Motor neuron (in vitro differentiated cells): ENCODE results near the gene KRTAP22-1. TPM values are rescaled to one million over a fixed set of nuclear protein-coding genes. Genes with fewer than 3 reads are reported as not detected.

Experiments used
- ATAC-seq, 8 experiments: fragments of 200-7000 bp; cut with Tn5 transposase; replicated peaks in 6 of 8; 2 replicates each; pipeline ENCODE4 v1.8.0; 2021; ENCODE audit warnings: mild to moderate bottlenecking in 8 of 8, moderate library complexity in 8 of 8
- H3K27ac ChIP-seq, 2 donors: fragments of 250-450 bp; sonication (Bioruptor Pico); 2 replicates each; pipeline ENCODE4 v1.9.0; 2021; ENCODE audit warnings: antibody characterized with exemption in 2 of 2, mild to moderate bottlenecking in 2 of 2, moderate library complexity in 1 of 2
- H3K4me1 ChIP-seq, 2 donors: fragments of 250-450 bp; sonication (Bioruptor Pico); replicated peaks in 1 of 2; 2 replicates each; pipeline ENCODE4 v1.6.1; 2021; ENCODE audit warnings: antibody characterized with exemption in 2 of 2, mild to moderate bottlenecking in 2 of 2, moderate library complexity in 1 of 2
- H3K4me3 ChIP-seq, 5 donors: fragments of 250-450 bp; sonication (Bioruptor Pico); 2 replicates each; pipeline ENCODE4 v1.9.0; 2021; ENCODE audit warnings: antibody characterized with exemption in 5 of 5, mild to moderate bottlenecking in 5 of 5, moderate library complexity in 4 of 5
- WGBS, 10 experiments: fragments of 450-650 bp; shearing (Covaris generic); methylation state at CpG; one replicate each; pipeline ENCODE4 v1.0.0; 2022; 5-methylcytosine and 5-hydroxymethylcytosine counted together
- in situ Hi-C, 9 experiments: fragments of 400-800 bp; cut with MboI; loops; one replicate each; pipeline ENCODE4 v1.15.0; 2021; ENCODE audit warnings: low sequenced_read_pairs in 9 of 9, low pct_unique_long_range_greater_than_20kb in 2 of 9; ENCODE audit not compliant: unreplicated experiment in 9 of 9
- total RNA-seq, 8 experiments: library from RNA; unstranded; fragments of 300-600 nt; gene quantifications; 2 replicates each; pipeline versions ENCODE4 v1.2.3 to v1.2.4, GENCODE V29; 2022

KRTAP22-1 gene
- total RNA-seq, 8 experiments from 2014 or later, result not detected

DNA sequence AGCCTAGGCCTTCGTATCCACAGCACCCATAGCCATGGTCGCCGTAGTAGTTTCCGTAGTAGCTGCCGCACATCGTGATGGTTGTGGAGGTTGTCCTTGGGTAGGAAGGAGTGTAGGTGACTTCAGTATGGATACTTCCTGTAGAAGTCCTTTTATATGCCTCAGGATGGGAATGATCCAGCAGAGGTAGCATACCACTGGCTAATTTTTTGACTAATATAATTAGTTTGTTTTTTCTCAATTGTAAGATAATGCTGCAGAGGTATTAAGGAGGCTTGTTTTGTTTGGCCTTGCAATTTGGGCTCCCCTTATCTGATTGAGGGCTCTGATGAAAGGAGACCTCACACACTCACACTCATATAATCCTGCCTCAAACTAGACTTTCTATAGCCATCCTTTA, 2.1 kb upstream of the KRTAP22-1 start, which contains the start of gene KRTAP6-2:
KRTAP6-2 (minus strand) TSS at position 101 of the 400 bp plus-strand sequence; CDS start at position 73, 28 bp downstream.
- no peak within 1 kb of the TSS for H3K4me3 ChIP-seq
- no peak within 1 kb of the TSS for H3K27ac ChIP-seq
- H3K4me1 ChIP-seq, result no peaks in the 10 kb centered on the region
- ATAC-seq, result no peak
- 17 to 100% (median 83%) methylated on average over 1 to 6 of the region's 6 CpGs; no CpG with 5 or more reads in 4 of the 10 experiments for WGBS, 10 experiments
- in situ Hi-C loops, result no loop called here

- 0 to 100% (median 68%) methylated on average over 1 to 2 of the region's 2 CpGs; no CpG with 5 or more reads in 4 of the 10 experiments for whole genome bisulfite sequencing, 10 experiments
- in situ Hi-C loops, result no loop called here
- no peak overlapping the region for H3K27ac ChIP-seq
- H3K4me3 ChIP-seq, result no peak overlapping the region
- ATAC-seq, result no peak
- H3K4me1 ChIP-seq, result no peaks in the 10 kb centered on the region
These were observed 5.1 kb downstream of the KRTAP22-1 start for GRCh38 chr21:30605968-30606367.

GRCh38 chr21:30612132-30612531, 11.2 kb downstream of the KRTAP22-1 start:
- in situ Hi-C loops, result no loop called here
- Histone ChIP-seq H3K4me1 (no peaks in the 10 kb centered on the region), H3K4me3 (no peak overlapping the region), H3K27ac (no peak overlapping the region)
- 0 to 100% (median 82%) methylated on average over 1 to 2 of the region's 2 CpGs for WGBS, 10 experiments
- ATAC-seq, result no peak

DNA sequence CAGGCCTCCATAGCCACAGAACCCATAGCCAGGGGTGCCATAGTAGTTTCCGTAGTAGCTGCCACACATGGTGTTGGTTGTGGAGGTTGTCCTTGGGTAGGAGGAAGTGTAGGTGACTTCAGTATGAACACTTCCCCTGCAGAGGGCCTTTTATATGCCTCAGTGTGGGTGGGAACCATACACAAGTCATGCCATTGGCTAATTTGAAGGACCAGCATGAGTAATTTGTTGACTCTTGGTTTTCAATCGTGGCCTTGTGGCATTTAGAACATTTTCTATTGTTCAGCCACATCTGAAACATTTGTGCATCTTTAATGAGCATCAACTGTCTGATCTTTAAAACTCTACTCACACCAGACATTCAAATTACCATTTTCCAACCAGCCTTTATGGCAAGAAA, 12.9 kb downstream of the KRTAP22-1 start, which contains the start of gene KRTAP6-1:
KRTAP6-1 (minus strand) TSS at position 95 of the 400 bp plus-strand sequence; CDS start at position 69, 26 bp downstream.
- H3K4me1 ChIP-seq, result no peaks in the 10 kb centered on the region
- no peak within 1 kb of the TSS for H3K27ac ChIP-seq
- ATAC-seq, result no peak
- in situ Hi-C loops, result no loop called here
- H3K4me3 ChIP-seq, result no peak within 1 kb of the TSS
- WGBS, 10 experiments, result 0 to 89% (median 50%) methylated on average over 1 to 2 of the region's 2 CpGs; no CpG with 5 or more reads in 3 of the 10 experiments

DNA sequence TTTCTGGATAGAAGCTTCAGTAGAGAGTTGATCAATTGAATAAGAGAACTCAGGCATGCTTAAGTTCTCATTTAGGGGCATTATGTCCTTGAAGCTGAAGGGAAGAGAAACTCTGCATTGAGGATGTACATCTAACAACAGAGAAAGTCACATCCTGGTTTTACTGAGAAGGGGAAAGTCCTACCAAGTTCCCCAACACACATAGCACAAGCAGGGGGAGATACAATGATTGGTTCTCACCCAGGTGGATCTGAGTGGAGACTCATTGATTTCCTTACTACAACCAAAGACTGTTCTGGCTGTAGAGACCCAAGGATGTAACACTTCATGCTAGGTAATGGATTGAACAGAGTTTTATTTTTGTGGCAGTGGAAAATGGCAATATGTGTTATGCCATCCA, 14.3 kb downstream of the KRTAP22-1 start:
- no peak for ATAC-seq
- no peak overlapping the region for H3K27ac ChIP-seq
- H3K4me1 ChIP-seq, result no peaks in the 10 kb centered on the region
- in situ Hi-C loops, result no loop called here
- no peak overlapping the region for H3K4me3 ChIP-seq

DNA sequence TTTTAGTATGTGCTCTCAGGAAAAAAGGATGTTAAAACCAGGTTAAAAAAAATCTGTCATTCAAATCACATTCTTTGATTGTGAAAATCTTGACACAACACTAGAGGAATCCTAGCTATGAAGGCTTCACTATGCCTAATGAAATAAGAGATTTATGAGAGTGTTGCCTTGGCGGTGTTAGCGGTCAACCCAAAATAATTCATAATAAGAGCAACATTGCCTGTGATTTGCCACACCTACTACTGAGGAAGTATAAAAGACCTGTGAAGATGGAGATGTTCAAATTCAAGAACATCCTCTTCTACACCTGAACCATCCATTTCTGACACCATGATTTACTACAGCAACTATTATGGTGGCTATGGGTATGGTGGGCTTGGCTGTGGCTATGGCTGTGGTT, 15.2 kb downstream of the KRTAP22-1 start, which contains the start of gene KRTAP20-1:
KRTAP20-1 (plus strand) TSS at position 301 of the 400 bp plus-strand sequence; CDS start at position 331, 30 bp downstream.
- Histone ChIP-seq H3K27ac (no peak within 1 kb of the TSS), H3K4me1 (no peaks in the 10 kb centered on the region), H3K4me3 (no peak within 1 kb of the TSS)
- in situ Hi-C loops, result no loop called here
- ATAC-seq, result no peak
- WGBS, 10 experiments, result 20 to 93% (median 48%) methylated on average over 2 of the region's 2 CpGs; no CpG with 5 or more reads in 4 of the 10 experiments

DNA sequence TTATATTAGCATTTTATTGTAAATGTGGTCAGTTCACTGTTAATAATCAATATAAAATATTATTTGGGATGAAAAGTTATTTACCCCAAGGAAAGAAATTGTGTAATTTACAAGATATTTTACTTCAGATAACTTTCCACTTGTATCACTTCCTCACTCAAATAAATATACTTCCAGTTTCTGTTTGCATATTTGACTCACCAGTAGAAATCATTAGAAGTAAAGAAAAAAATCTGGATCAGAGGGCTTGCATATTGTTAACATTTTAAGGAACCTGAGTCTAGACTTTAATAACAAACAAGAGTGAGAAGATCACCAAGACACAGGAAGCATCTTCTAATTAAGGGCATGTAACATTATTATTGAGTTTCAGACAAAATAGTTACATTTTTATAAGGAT, 19.2 kb downstream of the KRTAP22-1 start:
- in situ Hi-C loops, result no loop called here
- Histone ChIP-seq H3K4me1 (no peaks in the 10 kb centered on the region), H3K4me3 (no peak overlapping the region), H3K27ac (no peak overlapping the region)
- no peak for ATAC-seq

- ATAC-seq, result no peak
- H3K4me1 ChIP-seq, result no peaks in the 10 kb centered on the region
- in situ Hi-C loops, result no loop called here
- H3K4me3 ChIP-seq, result no peak within 1 kb of the TSS
- H3K27ac ChIP-seq, result no peak within 1 kb of the TSS
- WGBS, 10 experiments, result 0 to 100% (median 67%) methylated on average over 1 to 3 of the region's 3 CpGs; no CpG with 5 or more reads in 1 of the 10 experiments
These were observed 19.6 kb downstream of the KRTAP22-1 start, which contains the start of gene KRTAP20-4 for GRCh38 chr21:30620522-30620921. KRTAP20-4 (plus strand) TSS chr21:30620627.

- ATAC-seq, result no peak
- Histone ChIP-seq H3K27ac (no peak overlapping the region), H3K4me3 (no peak overlapping the region), H3K4me1 (no peaks in the 10 kb centered on the region)
- 17 to 100% (median 87%) methylated on average over 1 to 2 of the region's 3 CpGs; no CpG with 5 or more reads in 2 of the 10 experiments for WGBS, 10 experiments
- in situ Hi-C loops, result no loop called here
These were observed 22.5 kb downstream of the KRTAP22-1 start for GRCh38 chr21:30623362-30623761.

DNA sequence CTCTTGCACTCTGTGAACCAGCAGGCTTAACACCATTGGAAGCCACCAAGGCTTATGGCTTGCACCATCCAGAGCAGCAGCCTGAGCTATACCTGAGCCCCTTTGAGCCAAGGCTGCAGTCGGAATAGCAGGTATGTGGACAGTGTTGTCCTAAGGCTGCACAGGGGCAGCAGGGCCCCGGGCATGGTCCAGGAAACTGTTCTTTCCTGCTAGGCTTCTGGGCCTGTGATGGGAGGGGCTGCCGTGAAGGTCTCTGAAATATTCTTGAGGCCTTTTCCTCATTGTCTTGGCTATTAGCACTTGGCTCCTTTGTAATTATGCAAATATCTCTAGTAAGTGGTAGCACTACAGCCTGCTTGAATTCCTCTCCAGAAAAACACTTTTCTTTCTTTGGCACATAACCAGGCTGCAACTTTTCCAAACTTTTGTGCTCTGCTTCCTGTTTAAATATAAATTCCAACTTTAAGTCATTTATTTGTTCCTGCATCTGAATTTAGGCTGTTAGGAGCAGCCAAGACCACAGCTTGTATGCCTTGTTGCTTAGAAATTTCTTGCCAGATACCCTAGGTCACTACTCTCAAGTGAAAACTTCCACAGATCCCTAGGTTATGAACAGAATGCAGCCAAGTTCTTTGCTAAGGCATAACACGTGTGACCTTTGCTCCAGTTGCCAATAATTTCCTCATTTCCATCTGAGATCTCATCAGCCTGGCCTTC, 24.7 kb downstream of the KRTAP22-1 start:
- ATAC-seq, result no peak
- no peaks in the 10 kb centered on the region for H3K4me1 ChIP-seq
- no peak overlapping the region for H3K4me3 ChIP-seq
- H3K27ac ChIP-seq, result no peak overlapping the region
- in situ Hi-C loops, result no loop called here
- 0 to 81% (median 65%) methylated on average over 1 to 4 of the region's 4 CpGs; no CpG with 5 or more reads in 1 of the 10 experiments for WGBS, 10 experiments

- no peaks in the 10 kb centered on the region for H3K4me1 ChIP-seq
These were observed 27.2 kb downstream of the KRTAP22-1 start for GRCh38 chr21:30628109-30628508.

GRCh38 chr21:30629200-30629599, 28.3 kb downstream of the KRTAP22-1 start:
- WGBS, 10 experiments, result 0 to 75% (median 67%) methylated on average over 1 of the region's 1 CpG; no CpG with 5 or more reads in 3 of the 10 experiments
- Histone ChIP-seq H3K4me3 (no peak overlapping the region), H3K4me1 (no peaks in the 10 kb centered on the region), H3K27ac (no peak overlapping the region)
- no peak for ATAC-seq
- in situ Hi-C loops, result no loop called here

More at GRCh38 chr21:30628109-30628508, 27.2 kb downstream of the KRTAP22-1 start:
- ATAC-seq, result no peak
- 3 to 100% (median 76%) methylated on average over 1 to 4 of the region's 4 CpGs for WGBS, 10 experiments
- H3K4me3 ChIP-seq, result no peak overlapping the region
- no peak overlapping the region for H3K27ac ChIP-seq
- in situ Hi-C loops, result no loop called here

DNA sequence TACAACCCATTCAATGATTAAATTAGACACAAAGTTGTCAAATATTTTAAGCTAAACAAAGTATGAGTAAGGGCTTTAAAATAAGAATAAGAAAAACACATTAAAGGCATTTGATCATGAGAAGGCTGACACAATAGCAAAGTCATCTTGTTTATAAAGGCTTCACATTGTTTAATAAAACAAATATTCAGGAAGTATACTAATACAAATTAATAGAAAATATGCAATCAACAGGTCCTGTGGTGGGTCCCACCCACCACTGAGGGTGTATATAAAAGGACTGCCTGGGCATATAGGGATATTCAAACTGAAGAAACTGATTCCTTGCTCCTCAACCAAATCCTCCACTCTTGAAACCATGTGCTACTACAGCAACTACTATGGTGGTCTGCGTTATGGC, 34.0 kb downstream of the KRTAP22-1 start, which contains the start of gene KRTAP20-2:
KRTAP20-2 (plus strand) TSS at position 301 of the 400 bp plus-strand sequence; CDS start at position 359, 58 bp downstream.
- no peak within 1 kb of the TSS for H3K27ac ChIP-seq
- no peak for ATAC-seq
- in situ Hi-C loops, result no loop called here
- H3K4me3 ChIP-seq, result no peak within 1 kb of the TSS
- H3K4me1 ChIP-seq, result no peaks in the 10 kb centered on the region
- WGBS, 10 experiments, result 0 to 88% (median 56%) methylated on average over 1 of the region's 1 CpG; no CpG with 5 or more reads in 6 of the 10 experiments
